ENCODE results near the gene EIF2AK3. TPM values are rescaled to one million over a fixed set of nuclear protein-coding genes. Genes with fewer than 3 reads are reported as not detected.

Gene EIF2AK3
- total RNA-seq, 2 donors from 2014 or later = 21.4 to 39.1 TPM

DNA sequence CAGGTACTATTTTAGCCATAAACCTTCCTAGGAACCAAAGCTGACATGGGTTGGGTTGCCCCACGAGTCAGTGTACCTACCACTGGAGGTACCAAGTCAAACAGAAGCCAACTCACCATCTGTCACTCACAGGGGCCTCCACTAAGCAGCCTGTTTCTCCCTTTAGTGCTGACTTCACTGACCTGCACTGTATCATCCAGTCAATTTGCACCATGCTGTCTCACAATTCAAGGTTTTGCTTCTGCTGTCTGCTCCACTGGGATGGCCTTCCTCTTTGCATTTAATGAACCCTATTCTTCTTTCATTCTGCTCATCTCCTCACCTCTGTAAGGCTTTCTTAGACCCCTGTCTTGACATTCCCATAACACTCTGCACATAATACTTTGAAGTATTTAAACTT lies 47.2 kb downstream of the EIF2AK3 start:
- H3K36me3 ChIP-seq = peaks cover 5% of the 10 kb centered on the region in 2 donors

DNA sequence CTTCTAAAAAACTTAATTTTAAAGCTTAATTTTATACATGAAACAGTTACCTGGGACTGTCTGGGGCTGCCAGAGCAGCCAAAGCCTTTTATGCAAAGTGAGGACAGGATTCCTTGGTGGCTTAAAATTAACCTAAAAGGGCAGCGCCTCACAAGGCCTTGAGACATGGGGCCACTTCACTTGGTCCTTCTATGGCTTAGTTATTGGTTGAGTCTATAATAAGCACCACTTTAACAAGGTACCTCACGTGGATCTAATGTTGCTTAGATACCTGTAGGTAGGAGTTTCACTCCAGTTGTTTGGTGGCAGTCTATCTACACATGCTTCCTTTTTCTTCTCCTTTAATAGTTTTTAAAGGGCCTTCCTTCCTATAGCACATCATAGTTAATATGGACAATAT lies 51.6 kb downstream of the EIF2AK3 start:
- Histone ChIP-seq H3K9me3 (no peaks in the 10 kb centered on the region), H3K4me1 (replicated peaks) (no peaks in the 10 kb centered on the region), H3K27ac (no peak overlapping the region), H3K27me3 (replicated peaks; ENCODE audit: insufficient read depth) (no peaks in the 10 kb centered on the region), H3K36me3 (peaks cover 0 to 12% of the 10 kb centered on the region in 2 donors), H3K4me3 (no peak overlapping the region)
- intact Hi-C loops (cut with DNase I) = no loop called here
- WGBS = 92% methylated on average over 2 of the region's 2 CpGs
- DNase-seq (ENCODE audit: low spot score) = no peak
- TF ChIP-seq CTCF (IDR thresholded peaks at IDR 0.05) (no peak), POLR2A (IDR thresholded peaks at IDR 0.05) (no peak), POLR2AphosphoS5 (IDR thresholded peaks at IDR 0.05) (no peak)

More for the DNA sequence above, 47.2 kb downstream of the EIF2AK3 start:
- Histone ChIP-seq H3K27me3 (replicated peaks; ENCODE audit: insufficient read depth) (no peaks in the 10 kb centered on the region), H3K4me3 (no peak overlapping the region), H3K4me1 (replicated peaks) (no peaks in the 10 kb centered on the region), H3K9me3 (no peaks in the 10 kb centered on the region), H3K27ac (no peak overlapping the region)
- intact Hi-C loops (cut with DNase I) = no loop called here
- no peak for TF ChIP-seq POLR2AphosphoS5 (IDR thresholded peaks at IDR 0.05)
- no peak for TF ChIP-seq POLR2A (IDR thresholded peaks at IDR 0.05)
- TF ChIP-seq CTCF (IDR thresholded peaks at IDR 0.05) = no peak
- 85% methylated on average over 1 of the region's 1 CpG for WGBS
- DNase-seq (ENCODE audit: low spot score) = no peak

DNA sequence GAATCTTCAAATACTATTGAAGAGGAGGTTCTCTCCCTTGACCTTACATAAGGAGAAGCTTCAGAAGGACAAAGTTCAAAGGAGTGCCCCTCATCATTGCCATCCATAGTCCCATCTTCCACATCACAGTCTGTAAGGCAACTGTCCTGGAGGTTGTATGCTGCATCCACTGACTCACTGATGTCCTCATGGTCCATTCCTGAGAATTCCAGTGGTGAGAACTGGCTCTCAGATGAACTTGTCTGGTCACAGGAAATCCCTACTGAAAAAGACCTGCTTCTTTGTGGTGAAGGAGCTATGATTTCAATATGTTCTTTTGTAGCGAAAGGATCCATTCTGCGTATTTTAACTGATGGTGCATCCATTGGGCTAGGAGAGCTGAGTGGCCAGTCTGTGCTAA lies 52.2 kb downstream of the EIF2AK3 start:
- no peak for TF ChIP-seq POLR2AphosphoS5 (IDR thresholded peaks at IDR 0.05)
- no peak for TF ChIP-seq CTCF (IDR thresholded peaks at IDR 0.05)
- H3K9me3 ChIP-seq = no peaks in the 10 kb centered on the region
- H3K4me3 ChIP-seq = no peak overlapping the region
- H3K27ac ChIP-seq = no peak overlapping the region
- no peaks in the 10 kb centered on the region for H3K4me1 ChIP-seq (replicated peaks)
- H3K36me3 ChIP-seq = peaks cover 0 to 12% of the 10 kb centered on the region in 2 donors
- H3K27me3 ChIP-seq (replicated peaks; ENCODE audit: insufficient read depth) = no peaks in the 10 kb centered on the region
- whole genome bisulfite sequencing = 49% methylated on average over 2 of the region's 2 CpGs
- intact Hi-C loops (cut with DNase I) = no loop called here
- DNase-seq (ENCODE audit: low spot score) = no peak

DNA sequence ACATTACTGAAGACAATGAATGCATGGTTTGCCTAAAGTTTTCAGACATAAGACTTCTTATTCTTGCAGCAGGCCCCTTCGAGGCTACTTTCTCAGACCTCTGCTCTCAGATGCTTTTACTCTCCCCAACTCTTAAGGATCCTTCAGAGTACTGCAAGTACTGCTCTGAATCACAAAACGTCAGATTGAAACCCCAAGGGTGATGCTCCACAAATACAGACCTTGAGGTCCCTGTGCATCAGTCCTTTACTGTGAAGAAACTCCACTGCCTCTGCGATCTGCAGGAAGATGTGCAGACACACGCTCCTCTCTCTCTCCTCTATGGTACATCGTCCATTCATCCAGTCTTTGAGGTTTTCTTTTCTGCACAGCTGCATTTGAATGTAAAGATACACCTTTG lies 52.8 kb downstream of the EIF2AK3 start:
- Histone ChIP-seq H3K4me1 (replicated peaks) (no peaks in the 10 kb centered on the region), H3K9me3 (no peaks in the 10 kb centered on the region), H3K27ac (no peak overlapping the region), H3K4me3 (no peak overlapping the region), H3K36me3 (peaks cover 0 to 12% of the 10 kb centered on the region in 2 donors), H3K27me3 (replicated peaks; ENCODE audit: insufficient read depth) (no peaks in the 10 kb centered on the region)
- 91% methylated on average over 5 of the region's 5 CpGs for WGBS
- intact Hi-C loops (cut with DNase I) = no loop called here
- DNase-seq (ENCODE audit: low spot score) = no peak
- TF ChIP-seq POLR2AphosphoS5 (IDR thresholded peaks at IDR 0.05) (no peak), POLR2A (IDR thresholded peaks at IDR 0.05) (no peak), CTCF (IDR thresholded peaks at IDR 0.05) (no peak)

DNA sequence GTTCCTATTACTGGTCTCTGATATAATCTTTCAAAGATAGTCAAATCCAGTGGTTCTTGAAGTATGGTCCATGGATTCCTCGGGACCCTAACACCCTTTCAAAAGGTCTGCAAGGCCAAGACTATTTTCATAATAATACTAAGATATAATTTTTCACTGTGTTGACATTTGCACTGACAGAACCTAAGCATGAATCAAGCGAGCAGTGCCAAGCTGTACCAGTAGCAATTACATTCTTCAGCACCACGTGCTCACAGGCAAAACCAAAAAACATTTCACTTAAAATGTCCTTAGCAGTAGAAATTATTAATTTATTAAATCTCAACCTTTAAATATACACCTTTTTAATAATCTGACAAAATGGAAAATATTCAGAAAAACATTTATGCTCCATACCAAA lies 59.1 kb downstream of the EIF2AK3 start:
- H3K27ac ChIP-seq = no peak overlapping the region
- no peak overlapping the region for H3K4me3 ChIP-seq
- no peaks in the 10 kb centered on the region for H3K4me1 ChIP-seq (replicated peaks)
- no peaks in the 10 kb centered on the region for H3K27me3 ChIP-seq (replicated peaks; ENCODE audit: insufficient read depth)
- WGBS = 85% methylated on average over 3 of the region's 3 CpGs
- no peak for DNase-seq (ENCODE audit: low spot score)
- intact Hi-C loops (cut with DNase I) = no loop called here
- H3K9me3 ChIP-seq = no peaks in the 10 kb centered on the region
- TF ChIP-seq POLR2AphosphoS5 (IDR thresholded peaks at IDR 0.05) = no peak
- TF ChIP-seq CTCF (IDR thresholded peaks at IDR 0.05) = no peak
- no peak for TF ChIP-seq POLR2A (IDR thresholded peaks at IDR 0.05)
- H3K36me3 ChIP-seq = no peaks in the 10 kb centered on the region
